D721Med (cell line): ENCODE results near the gene COL8A2.
"Not testable (repeated sequence)": the region's sequence is repeated elsewhere in the genome, so short reads cannot be mapped to it uniquely, and the experiment has no call there.

Experiments
- DNase-seq: peaks from one replicate; pipeline ENCODE4 v3.0.0; 2011; ENCODE audit warnings: low spot score; ENCODE audit not compliant: insufficient read length
- FAIRE-seq: peaks from 2 replicates; lab custom pipeline; 2011; peaks lifted over from hg19 to GRCh38; lab: Jason Lieb, UNC
- CTCF ChIP-seq: IDR thresholded peaks from 2 replicates; pipeline ENCODE4 v1.5.1; 2012; ENCODE audit warnings: mild to moderate bottlenecking, control low read depth; ENCODE audit not compliant: insufficient read depth; ENCODE audit errors: missing control alignments

Gene COL8A2

DNA sequence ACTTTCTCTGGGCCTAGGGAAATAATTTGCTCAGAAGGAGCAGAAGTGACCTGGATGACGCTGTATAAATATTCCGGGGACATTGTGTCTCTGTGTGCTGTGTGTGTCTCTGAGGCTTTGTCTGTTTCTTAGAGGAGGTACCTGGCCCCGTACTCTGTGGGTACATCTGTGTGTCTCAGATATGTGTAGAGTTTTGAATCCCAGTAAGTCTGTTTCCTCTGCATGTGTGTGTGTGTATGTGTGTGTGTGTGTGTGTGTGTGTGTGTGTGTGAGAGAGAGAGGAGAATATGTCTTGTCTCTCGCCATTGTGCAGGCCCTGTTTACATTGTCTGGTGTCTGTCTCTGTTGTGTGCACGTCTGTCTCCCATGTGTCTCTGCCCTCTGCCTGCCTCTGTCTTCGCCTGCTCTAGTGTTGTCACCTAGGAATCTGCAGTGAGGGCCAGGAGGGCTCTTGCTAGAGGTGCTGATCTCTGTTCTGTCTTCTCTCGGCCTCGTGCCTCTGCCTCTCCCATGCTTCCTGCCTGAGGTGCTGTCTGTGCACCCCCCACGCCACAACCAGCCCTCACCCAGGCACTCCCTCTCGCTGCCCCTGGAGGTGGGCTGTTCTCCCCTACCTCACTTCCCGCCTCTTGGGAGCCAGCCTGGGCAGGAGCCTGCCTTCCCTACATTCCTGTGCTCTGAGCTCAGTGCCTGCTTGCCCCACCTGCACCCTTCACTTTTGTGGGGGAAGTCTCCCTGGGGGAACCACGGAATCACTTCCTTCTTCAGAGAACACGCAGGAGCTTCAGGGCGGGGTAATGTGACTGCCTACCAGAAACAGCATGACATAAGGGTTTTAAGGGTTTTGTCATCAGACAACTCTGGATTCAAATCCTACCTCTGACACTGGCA, 36.9 kb upstream of the COL8A2 start:
- DNase-seq (no peak), FAIRE-seq (no peak)
- no peak for TF ChIP-seq CTCF

DNA sequence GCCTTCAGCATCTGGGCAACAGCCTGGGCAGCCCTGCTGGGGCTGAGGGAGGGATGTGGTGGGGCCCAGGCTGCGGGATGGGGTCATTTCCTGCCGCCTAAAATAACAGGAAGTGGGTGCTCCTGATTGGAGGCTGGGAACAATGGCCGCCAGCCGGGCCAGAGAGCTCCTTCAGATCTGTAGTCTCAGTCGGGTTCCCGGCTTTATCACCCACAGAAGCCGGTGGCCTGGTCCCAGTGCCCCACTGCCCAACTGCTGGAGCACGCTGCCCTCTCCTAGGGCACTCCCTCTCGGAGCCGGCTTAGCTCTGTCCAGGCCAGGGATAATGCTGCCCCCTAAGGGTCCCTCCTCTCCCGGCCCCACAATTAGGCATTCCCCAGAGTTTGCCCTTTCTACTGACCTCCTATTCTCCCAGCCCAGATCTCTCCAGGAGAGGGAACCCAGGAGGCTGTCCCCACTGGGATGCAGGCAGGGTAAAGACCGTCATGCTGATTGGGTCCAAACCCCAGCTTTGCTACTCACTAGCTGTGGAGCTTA, 36.0 kb upstream of the COL8A2 start:
- DNase-seq (no peak), FAIRE-seq (no peak)
- no peak for TF ChIP-seq CTCF

DNA sequence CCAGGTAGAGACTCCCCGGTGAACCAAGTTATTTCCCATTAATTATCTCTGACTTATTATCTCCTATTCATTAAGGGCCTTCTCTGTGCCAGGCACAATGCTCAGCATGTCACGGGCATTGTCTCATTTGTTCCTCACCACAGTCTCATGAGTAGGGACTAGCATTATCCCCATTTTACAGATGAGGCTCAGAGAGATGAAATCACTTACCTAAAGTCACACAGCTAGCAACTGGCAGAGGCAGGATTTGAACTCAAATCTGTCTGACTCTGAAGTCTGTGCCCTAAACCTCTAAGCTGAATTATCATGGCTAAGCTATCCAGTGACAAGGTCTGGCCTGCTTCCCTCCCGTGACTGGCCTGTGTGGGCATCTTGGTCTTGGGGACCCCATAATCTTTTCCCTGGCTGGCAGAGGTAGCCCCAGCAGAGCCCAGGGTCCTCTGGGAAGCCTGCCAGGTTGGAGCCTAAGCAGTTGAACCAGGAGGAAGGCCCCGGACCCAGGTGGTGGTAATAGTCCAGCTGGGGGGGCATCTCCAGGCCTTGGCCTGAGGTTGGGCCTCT, 35.4 kb upstream of the COL8A2 start:
- no peak for TF ChIP-seq CTCF
- FAIRE-seq (no peak), DNase-seq (no peak)

DNA sequence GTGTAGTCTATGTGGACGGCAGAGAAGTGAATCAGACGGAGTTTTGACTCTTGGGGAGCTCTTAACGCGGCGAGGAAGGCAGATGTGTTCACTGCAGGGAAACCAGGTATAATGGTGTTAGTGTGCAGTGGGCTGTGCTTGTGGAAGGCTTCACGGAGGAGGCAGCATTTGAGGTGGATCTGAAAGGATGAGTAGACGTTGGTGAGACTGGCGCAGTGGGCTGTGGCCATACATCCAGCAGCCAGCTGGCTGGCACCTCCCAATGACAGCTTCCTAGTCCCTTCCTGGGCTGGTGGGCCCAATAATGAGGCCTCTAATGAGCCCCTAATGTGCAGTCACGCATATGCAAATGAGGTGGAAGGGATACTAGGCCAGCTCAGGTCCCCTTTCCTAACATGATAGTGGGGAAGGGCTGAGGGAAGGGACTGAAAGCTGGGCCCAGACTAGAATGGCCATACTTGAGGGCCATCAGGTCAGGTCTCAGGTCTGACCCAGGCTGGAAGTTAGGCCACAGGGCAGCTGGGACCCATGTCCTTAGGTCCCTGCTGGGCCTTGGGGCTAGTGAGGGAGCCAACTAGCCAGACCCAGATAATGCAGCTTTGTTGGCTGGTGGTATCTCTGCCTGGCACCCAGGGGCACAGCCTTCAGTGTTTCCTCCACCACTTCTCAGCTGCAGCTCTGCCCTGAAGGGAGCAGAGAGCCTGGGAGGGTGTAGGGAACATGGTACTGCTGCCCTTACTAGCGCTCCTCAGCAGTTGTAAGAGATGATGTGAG, 34.8 kb upstream of the COL8A2 start:
- no peak for DNase-seq
- FAIRE-seq = no peak
- no peak for TF ChIP-seq CTCF

DNA sequence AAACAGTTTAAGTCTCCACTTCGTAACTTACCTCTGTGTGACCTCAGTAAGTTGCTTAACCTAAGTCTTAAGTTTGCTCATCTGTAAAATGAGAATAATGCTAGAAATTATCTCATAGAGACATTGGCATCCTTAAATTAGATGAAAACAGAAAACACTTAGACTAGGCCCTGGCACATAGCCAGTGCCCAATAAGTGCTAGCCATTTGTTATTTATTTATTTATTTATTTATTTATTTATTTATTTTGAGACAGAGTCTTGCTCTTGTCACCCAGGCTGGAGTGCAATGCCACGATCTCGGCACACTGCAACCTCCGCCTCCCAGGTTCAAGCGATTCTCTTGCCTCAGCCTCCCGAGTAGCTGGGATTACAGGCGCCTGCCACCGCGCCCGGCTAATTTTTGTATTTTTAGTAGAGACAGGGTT, 33.8 kb upstream of the COL8A2 start:
- not testable (repeated sequence) for DNase-seq, FAIRE-seq

- no peak for FAIRE-seq
- TF ChIP-seq CTCF = no peak
- DNase-seq = no peak
Observed at GRCh38 chr1:36157973-36158826, 33.2 kb upstream of the COL8A2 start.
